HG03460 (cell line): ENCODE data around the gene S100PBP.

ENCODE experiments used
- ATAC-seq: cut with Tn5 transposase; IDR thresholded peaks from one replicate; pipeline ENCODE4 v1.9.1; 2021; ENCODE audit not compliant: unreplicated experiment

Gene S100PBP

GRCh38 chr1:32817159-32817814, at the start of gene S100PBP, which contains the start of gene YARS1:
Gene S100PBP, plus strand, starts transcription at chr1:32817653. Its CDS starts 8,447 bp downstream, at chr1:32826100.
Gene YARS1, minus strand, starts transcription at chr1:32817358. Its CDS starts 114 bp downstream, at chr1:32817244.
- peak; percentile 79 for ATAC-seq

GRCh38 chr1:32768110-32768850, 49.2 kb upstream of the S100PBP start:
- no peak for ATAC-seq

GRCh38 chr1:32769524-32770220, 47.8 kb upstream of the S100PBP start:
- no peak for ATAC-seq

- ATAC-seq = no peak
These were observed 47.2 kb upstream of the S100PBP start for GRCh38 chr1:32770221-32770731.

GRCh38 chr1:32770741-32771548, 46.5 kb upstream of the S100PBP start:
- ATAC-seq = no peak

- no peak for ATAC-seq
These were observed 45.7 kb upstream of the S100PBP start for GRCh38 chr1:32771561-32772280.

GRCh38 chr1:32772281-32773017, 45.0 kb upstream of the S100PBP start:
- ATAC-seq = no peak

- peak; percentile 43 for ATAC-seq
These were observed 44.3 kb upstream of the S100PBP start for GRCh38 chr1:32773018-32773763.

- ATAC-seq = no peak
These were observed 43.5 kb upstream of the S100PBP start for GRCh38 chr1:32773764-32774463.

- no peak for ATAC-seq
These were observed 43.0 kb upstream of the S100PBP start for GRCh38 chr1:32774464-32774808.

- no peak for ATAC-seq
These were observed 42.4 kb upstream of the S100PBP start for GRCh38 chr1:32774950-32775634.

- ATAC-seq = no peak
These were observed 41.7 kb upstream of the S100PBP start for GRCh38 chr1:32775640-32776337.

- no peak for ATAC-seq
These were observed 38.2 kb upstream of the S100PBP start for GRCh38 chr1:32779242-32779641.

GRCh38 chr1:32780005-32780404, 37.4 kb upstream of the S100PBP start:
- no peak for ATAC-seq

- ATAC-seq = no peak
These were observed 36.7 kb upstream of the S100PBP start for GRCh38 chr1:32780628-32781234.

GRCh38 chr1:32782086-32782485, 35.4 kb upstream of the S100PBP start:
- no peak for ATAC-seq

GRCh38 chr1:32783851-32784250, 33.6 kb upstream of the S100PBP start:
- no peak for ATAC-seq
